NCI-H2227 (cell line): Measurements from ENCODE around the gene CACNG8.

Experiments
- DNase-seq: peaks from one replicate; lab custom pipeline; 2025; ENCODE audit not compliant: unreplicated experiment; lab: John Stamatoyannopoulos, UW

CACNG8 gene

DNA sequence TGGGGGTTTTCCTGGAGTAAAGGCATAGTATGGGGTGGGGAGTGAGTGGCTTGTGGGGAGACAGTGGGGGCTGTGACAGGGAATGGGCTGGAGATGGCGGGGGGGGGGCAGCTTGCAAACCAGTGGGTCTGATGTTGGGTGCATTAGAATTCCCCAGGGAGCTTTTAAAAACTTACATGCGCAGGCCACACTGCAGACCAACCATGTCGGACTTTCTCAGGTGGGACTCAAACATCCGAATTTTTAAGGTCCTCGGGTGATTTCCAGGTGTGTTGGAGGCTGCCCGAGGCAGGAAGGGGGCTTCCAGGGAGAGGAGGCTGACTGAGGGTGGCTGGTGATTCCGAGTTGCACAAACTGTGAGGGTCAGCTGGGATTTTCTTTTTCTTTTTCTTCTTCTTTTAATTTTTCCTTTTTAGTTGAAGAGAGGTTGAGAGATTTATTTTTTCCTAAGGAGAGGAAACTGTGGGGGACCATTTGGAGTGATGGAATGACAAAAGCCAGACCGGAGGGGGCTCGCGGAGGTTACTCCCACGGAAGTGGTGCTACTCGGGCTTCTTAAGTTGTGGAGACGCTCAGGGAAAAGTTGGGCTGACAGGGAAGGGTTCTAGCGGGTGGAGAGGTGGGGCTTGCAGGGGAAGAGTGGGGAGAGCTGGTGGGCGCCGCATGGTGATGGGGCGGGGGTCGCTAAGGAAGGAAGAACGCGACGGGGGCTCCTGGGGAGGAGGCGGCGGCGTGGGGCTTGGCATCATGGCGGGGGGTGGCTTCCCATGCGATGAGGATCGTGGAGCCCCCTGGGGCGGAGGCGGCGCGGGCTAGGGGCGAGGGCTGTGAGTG lies 997 bp upstream of the CACNG8 start:
- DNase-seq, result no peak

- no peak for DNase-seq
These were observed 2.4 kb downstream of the CACNG8 start for GRCh38 chr19:53965091-53965490.

- DNase-seq, result no peak
These were observed 4.2 kb downstream of the CACNG8 start for GRCh38 chr19:53966931-53967330.

- DNase-seq, result no peak
These were observed 6.6 kb downstream of the CACNG8 start for GRCh38 chr19:53969366-53969765.

- DNase-seq, result peak; percentile 58
These were observed 8.9 kb downstream of the CACNG8 start for GRCh38 chr19:53971673-53972072.

DNA sequence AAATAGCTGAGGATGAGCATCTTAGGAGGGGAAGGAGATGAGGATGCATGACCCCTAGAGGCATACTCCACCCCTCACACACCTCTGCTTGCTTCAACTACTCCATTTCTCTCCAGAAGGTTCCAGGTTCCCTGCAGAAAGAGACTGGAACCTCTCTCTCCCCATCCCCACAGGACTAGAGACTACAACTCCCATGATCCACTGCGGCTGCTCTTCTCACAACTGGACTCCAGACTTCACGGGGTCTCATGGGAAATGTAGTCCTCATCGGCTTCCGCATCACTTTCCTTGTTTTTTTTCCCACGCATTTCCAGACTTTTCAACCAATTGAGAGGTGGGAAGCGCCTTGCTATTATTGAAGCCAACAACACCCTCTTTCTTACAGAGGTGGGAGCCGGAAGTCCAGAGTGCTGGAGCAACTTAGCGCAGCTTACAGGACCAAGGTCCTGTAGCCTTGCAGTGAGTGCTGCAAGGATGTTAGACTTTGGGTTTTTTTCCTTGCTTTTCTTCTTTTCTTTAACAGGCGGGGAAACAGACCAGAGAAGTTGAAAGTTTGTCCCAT lies 14.8 kb downstream of the CACNG8 start:
- peak; percentile 98 for DNase-seq

DNA sequence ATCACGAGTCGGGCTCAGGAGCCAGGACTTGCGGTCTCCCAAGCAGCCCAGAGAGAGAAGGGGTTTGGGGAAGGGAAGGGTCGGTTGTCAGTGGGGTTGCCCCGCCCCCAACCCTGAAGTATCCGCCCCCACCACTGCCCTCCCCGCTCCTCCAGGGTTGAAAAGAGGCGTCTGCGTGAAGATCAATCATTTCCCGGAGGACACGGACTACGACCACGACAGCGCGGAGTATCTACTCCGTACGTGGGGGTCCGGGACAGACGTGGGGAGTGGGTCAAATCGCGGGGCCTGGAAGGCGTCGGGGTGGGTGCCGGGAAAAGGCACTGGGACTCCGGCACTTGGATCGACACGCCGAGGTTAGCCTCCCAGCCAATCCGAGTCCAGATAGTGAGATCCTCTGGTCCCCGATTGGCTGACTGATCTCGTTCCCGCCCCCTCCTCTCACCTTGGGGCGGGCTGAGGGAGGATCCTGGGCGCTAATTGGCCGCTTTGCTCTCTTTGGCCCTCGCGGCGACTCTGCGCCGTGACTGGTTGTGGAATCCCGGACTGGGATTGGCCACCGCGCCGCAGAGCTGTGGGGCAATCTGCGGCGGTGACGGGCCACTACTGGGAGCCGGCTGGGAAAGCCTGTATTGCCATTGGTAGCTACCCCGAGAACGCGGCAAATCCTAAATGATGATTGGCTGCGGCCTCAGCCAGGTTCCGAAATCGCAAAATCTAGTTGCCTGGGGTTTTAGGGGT lies 15.4 kb downstream of the CACNG8 start:
- DNase-seq, result peak; percentile 100

- DNase-seq, result no peak
These were observed 16.5 kb downstream of the CACNG8 start for GRCh38 chr19:53978975-53979801.

DNA sequence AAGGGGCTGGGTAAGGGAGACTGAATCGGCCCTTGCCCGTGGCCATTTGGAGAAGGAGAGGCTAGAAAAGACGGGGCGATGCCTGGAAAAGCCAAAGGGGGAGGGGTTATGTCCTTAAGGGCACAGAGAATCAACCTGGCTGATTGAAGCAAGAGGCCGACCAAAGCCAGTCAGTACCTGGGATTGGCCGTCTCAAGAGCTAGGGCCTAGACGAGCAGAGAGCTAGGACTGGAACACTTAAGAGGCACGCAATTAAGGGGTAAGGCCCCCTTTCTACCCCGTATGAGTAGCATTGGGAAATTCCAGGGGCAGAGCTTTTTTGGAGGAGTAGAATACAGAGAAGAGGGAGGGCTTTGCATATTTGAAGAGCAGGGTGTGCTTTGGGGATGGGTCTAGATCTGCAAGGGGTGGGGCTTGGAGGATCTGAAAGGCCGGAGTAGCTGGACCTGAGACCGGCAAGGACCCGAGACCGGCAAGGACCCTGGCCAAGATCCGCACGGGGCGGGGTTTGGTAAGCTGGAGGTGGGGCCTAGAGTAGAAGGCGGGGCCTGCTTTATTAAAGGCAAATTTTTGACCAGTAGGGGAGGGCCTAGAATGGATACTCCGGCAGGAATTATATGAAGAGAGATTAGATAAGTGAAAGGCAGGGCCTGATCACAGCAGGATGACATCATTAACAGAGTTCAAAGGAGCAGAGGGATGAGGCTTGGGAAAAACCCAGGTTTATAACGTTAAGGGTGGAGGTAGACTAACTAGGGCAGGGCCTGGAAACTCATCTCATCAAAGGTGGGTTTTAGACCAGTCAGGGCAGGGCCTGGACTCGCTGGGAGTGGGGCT lies 18.0 kb downstream of the CACNG8 start:
- DNase-seq, result peak; percentile 79

- no peak for DNase-seq
These were observed 18.7 kb downstream of the CACNG8 start for GRCh38 chr19:53981376-53981951.

- peak; percentile 72 for DNase-seq
These were observed 19.3 kb downstream of the CACNG8 start for GRCh38 chr19:53982001-53982451.

DNA sequence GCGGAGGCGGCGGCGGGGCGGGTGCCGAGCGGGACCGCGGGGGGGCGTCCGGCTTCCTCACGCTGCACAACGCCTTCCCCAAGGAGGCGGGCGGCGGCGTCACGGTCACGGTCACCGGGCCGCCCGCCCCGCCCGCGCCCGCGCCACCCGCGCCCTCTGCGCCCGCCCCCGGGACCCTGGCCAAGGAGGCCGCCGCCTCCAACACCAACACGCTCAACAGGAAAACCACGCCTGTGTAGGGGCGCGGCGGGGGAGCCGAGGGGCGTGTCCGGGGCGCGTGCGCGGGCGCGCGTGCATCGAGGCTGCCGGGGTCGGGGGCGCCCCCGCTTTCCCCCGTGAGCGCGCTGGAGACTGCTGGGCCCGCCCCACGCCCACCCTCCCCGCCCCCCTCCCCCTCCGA lies 19.9 kb downstream of the CACNG8 start:
- peak; percentile 78 for DNase-seq

DNA sequence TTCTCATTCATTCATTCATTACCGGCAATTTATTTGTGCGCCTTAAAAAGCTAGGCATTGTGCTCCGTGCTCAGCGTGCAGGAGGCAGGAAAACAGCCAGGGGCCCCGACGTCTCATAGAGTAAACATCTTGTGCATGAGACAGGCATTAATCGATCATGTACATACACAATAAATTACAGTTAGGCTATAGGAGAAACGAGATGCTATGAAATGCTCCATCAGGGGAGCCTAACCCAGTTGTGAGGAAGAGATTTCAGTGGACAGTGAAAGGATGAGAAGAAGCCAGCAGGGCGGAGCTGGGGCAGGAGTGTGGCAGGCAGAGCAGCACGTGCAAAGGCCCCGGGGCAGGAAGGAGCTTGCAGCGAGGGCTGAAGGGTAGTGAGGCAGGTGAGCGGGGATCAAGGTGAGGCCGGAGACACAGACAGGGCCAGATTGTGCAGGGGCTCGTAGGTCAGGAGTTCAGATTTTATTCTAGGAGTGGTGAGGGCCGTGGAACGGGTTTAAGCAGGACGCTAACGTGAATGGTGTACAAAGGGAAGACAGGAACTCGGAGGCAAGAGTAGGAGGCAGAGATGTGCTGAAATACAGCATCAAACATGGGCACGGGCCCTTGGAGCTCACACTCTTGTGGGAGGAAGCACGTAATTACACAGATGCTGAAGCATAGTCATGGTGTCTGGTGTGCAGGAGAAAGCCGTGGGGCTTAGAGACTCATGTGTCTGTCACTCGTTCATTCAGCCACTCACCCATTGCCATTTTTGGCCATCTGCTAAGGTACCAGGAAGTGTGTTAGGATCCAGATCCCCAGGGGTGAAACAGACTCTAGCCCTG lies 20.9 kb downstream of the CACNG8 start:
- DNase-seq, result no peak

DNA sequence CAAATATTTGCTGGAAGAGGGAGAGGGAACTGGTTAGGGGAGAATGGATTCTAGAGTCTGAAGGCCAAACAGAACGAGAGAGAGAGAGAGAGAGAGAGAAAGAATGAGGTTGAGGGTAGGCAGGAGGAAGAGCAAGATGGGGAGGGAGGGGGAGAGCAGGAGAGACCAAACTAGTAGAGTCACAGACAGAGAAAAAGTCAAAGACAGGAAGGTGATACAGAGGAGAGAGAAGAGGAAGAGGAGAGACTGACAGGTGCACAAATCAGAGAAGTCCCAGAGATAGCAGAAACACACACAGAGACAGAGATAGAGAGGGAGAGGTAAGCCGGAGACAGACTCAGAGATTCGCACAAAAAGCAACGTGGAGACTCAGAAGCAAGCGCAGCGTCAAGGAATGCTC lies 23.1 kb downstream of the CACNG8 start:
- DNase-seq, result no peak

DNA sequence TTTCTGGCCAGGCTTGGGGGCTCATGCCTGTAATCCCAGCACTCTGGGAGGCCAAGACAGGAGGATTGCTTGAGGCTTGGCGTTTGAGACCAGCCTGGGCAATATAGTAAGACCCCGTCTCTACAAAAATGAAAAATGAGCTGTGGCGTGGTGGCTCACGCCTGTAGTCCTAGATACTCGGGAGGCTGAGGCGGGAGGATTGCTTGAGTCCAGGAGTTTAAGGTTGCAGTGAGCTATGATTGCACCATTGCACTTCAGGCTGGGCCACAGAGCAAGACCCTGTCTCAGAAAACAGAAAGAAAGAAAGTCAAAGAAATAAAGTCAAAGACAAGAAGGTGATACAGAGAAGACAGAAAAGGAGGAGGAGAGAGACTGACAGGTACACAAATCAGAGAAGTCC lies 26.2 kb downstream of the CACNG8 start:
- no peak for DNase-seq

DNA sequence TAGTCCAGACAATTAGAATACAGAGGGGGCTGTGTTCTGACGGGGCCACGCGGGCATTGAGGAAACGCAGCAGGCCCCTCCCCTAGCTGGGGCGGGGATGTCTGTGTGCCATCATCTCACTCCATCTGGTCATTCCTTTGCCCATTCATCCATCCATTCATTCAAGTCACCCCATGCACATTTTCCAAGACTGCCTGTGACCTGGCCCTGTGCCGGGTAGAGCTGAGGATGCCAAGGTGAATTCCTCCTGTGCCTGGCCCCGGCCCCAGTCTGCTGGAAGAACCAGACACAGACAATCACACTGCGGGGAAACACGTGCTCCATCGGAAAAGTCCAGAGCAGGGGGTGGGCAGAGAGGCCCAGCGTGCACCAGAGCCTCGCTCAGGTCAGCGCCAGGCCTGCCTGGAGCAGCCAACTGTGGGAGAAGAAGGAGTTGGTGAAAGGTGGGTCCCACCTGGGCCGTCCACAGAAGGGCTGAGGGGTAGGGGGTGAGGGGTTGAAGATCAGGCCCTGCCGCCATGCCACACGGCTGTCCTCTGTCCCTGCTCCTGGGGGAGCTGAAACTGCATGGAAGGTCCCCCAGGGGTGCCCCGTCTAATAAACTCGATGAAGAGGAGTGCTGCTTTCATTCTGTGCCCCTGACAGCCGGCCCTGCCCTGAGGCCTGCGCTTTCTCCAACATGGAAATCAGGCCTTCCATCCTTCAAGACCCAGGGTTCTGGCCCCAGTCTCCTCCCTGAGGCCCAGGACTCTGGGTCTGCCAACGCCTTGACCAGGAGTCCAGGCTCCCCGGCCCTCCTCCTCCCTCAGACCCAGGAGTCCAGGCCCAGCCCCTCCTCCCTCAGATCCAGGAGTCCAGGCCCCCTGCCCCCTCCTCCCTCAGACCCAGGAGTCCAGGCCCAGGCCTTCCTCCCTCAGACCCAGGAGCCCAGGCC lies 27.1 kb downstream of the CACNG8 start:
- no peak for DNase-seq

DNA sequence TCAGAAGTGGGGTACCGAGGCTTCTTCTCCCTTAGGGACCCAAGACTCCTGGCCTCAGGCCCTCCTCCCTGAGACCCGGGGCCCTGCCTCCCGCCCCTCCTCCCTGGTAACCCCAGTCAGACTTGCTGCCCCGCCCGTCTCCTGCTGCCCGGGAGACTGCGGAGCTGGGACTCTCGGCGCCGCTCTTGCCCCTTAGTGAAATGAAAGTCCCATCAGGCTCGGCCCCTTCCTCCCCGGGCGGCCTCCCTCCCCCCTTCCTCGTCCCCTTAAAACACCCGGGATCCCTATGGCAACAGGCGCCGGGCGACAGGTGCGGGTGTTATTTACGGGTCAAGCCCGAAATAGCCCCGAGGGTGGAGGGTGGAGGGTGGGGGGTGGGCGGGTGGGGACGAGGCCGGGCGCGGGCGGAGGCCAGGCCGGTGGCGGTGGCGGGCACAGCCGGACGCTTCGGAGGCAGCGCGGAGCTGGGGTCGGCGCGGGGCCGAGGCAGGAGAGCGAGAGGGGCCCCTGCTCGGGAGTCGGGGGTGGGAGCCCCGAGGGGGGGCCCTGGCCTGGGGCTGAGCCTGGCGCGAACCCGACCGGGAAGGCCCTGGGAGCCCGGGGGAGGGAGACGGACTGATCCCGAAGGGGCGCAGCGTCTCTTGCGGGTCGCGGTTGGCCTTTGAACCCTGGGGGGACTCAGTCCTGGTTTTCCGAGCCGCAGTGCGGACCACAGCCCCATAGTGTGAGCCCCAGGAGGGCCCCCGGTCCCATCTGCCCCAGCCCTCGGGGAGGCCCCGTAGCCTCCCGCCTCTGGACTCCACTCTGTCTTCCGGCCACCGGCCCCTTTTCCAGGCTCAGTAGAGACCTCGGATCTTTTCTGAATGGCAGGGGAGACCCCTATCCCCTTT lies 28.7 kb downstream of the CACNG8 start, which contains the start of gene CACNG6:
TSS of gene CACNG6 (plus strand) at position 414 of the 890 bp plus-strand sequence. CDS start 1,241 bp downstream, outside the sequence.
- peak; percentile 76 for DNase-seq
